H1 (cell line): Measurements from ENCODE around the gene ALKBH7. TPM values are rescaled to one million over a fixed set of nuclear protein-coding genes. Genes with fewer than 3 reads are reported as not detected.

Experiments used
- CTCF ChIA-PET: fragments of 300-600 bp; sonication (Branson Sonifier 250); formaldehyde crosslinking; loops from one replicate; lab custom pipeline; 2021; ENCODE audit not compliant: partially characterized antibody; lab: Charles Lee
- POLR2A ChIA-PET: fragments of 300-600 bp; sonication (Branson Sonifier 250); formaldehyde crosslinking; loops from one replicate; lab custom pipeline; 2021; ENCODE audit warnings: inconsistent platforms; ENCODE audit not compliant: partially characterized antibody; lab: Charles Lee
- DNase-seq, 2 experiments: peaks; one replicate each; pipeline versions ENCODE4 v3.0.0 to v3.0.0-alpha.2; 2010 to 2022; ENCODE audit warnings: low spot score in 2 of 2, low read depth in 1 of 2, mixed read lengths in 1 of 2
- FAIRE-seq: peaks from 2 replicates; lab custom pipeline; 2011; peaks lifted over from hg19 to GRCh38; lab: Jason Lieb, UNC
- H2AFZ ChIP-seq: 2 replicates; pipeline ENCODE4 v1.8.1; 2012; ENCODE audit warnings: low read length, inconsistent platforms
- H2AK5ac ChIP-seq: 2 replicates; pipeline ENCODE4 v1.6.1; 2013; ENCODE audit warnings: low read depth, low read length
- H2BK120ac ChIP-seq: replicated peaks from 2 replicates; pipeline ENCODE3; 2013; ENCODE audit warnings: low read depth, low read length, inconsistent platforms
- H2BK12ac ChIP-seq: 2 replicates; pipeline ENCODE4 v1.6.1; 2013; ENCODE audit warnings: low read depth, low read length
- H2BK15ac ChIP-seq: 2 replicates; pipeline ENCODE4 v1.6.1; 2013; ENCODE audit warnings: low read length
- H2BK20ac ChIP-seq: 2 replicates; pipeline ENCODE4 v1.6.1; 2013; ENCODE audit warnings: low read length
- H2BK5ac ChIP-seq: 2 replicates; pipeline ENCODE4 v1.6.1; 2013; ENCODE audit warnings: low read depth, low read length
- H3K14ac ChIP-seq: 2 replicates; pipeline ENCODE4 v1.6.1; 2013; ENCODE audit warnings: inconsistent platforms; ENCODE audit not compliant: insufficient read length
- H3K18ac ChIP-seq: 2 replicates; pipeline ENCODE4 v1.6.1; 2013; ENCODE audit warnings: low read length; ENCODE audit errors: extremely low read depth
- H3K23ac ChIP-seq: 2 replicates; pipeline ENCODE4 v1.6.1; 2013; ENCODE audit warnings: inconsistent platforms; ENCODE audit not compliant: insufficient read length
- H3K23me2 ChIP-seq: 2 replicates; pipeline ENCODE4 v1.6.1; 2013; ENCODE audit warnings: low read depth, low read length
- H3K27ac ChIP-seq: 2 replicates; pipeline ENCODE4 v1.6.1; 2011; ENCODE audit warnings: low read depth, low read length, inconsistent platforms
- H3K27me3 ChIP-seq, 4 experiments: replicated peaks in 1 of 4; 1 replicate in 1 of 4; 2 replicates in 3 of 4; pipeline versions ENCODE4 v1.6.1 to v1.8.1; 2011 to 2013; ENCODE audit warnings: low read length in 3 of 4, mild to moderate bottlenecking in 3 of 4, inconsistent platforms in 2 of 4, mixed read lengths in 2 of 4, moderate library complexity in 1 of 4; ENCODE audit not compliant: control insufficient read depth in 3 of 4, insufficient read depth in 3 of 4; ENCODE audit errors: extremely low read depth in 1 of 4
- H3K36me3 ChIP-seq, 4 experiments: 2 replicates each; pipeline versions ENCODE4 v1.6.1 to v1.8.1; 2011 to 2013; ENCODE audit warnings: mild to moderate bottlenecking in 4 of 4, low read length in 3 of 4, moderate library complexity in 2 of 4, control low read depth in 1 of 4, inconsistent platforms in 1 of 4; ENCODE audit not compliant: insufficient read depth in 4 of 4, control insufficient read depth in 2 of 4
- H3K4ac ChIP-seq: replicated peaks from 2 replicates; pipeline ENCODE3; 2013; ENCODE audit warnings: low read length, low read depth, mixed read lengths, inconsistent platforms; ENCODE audit not compliant: insufficient read length
- H3K4me1 ChIP-seq, 4 experiments: replicated peaks in 1 of 4; 1 replicate in 1 of 4; 2 replicates in 3 of 4; pipeline versions ENCODE4 v1.6.1 to v1.8.1; 2011 to 2013; ENCODE audit warnings: low read length in 3 of 4, inconsistent platforms in 2 of 4, mixed read lengths in 1 of 4; ENCODE audit not compliant: insufficient read depth in 4 of 4, control insufficient read depth in 3 of 4
- H3K4me2 ChIP-seq, 2 experiments: 2 replicates each; pipeline versions ENCODE4 v1.6.1 to v1.8.1; 2011 to 2013; ENCODE audit warnings: low read depth in 2 of 2, low read length in 2 of 2, control low read depth in 1 of 2, inconsistent platforms in 1 of 2, mild to moderate bottlenecking in 1 of 2; ENCODE audit not compliant: insufficient read depth in 1 of 2
- H3K4me3 ChIP-seq, 4 experiments: fragments of 200-600, 300-600 bp in 1 of 4; sonication (generic), shearing (Covaris generic), sonication (Bioruptor Twin) in 1 of 4; 2 replicates each; pipeline versions ENCODE4 v1.5.1 to v1.8.1; 2011 to 2016; ENCODE audit warnings: low read length in 4 of 4, low read depth in 3 of 4, control low read depth in 2 of 4, inconsistent platforms in 2 of 4, mild to moderate bottlenecking in 2 of 4, mixed read lengths in 1 of 4, moderate library complexity in 1 of 4; ENCODE audit not compliant: insufficient read depth in 2 of 4; ENCODE audit errors: extremely low read depth in 1 of 4
- H3K56ac ChIP-seq: replicated peaks from 2 replicates; pipeline ENCODE3; 2013; ENCODE audit warnings: low read depth, mild to moderate bottlenecking, mixed read lengths, low read length, inconsistent platforms; ENCODE audit not compliant: insufficient read length
- H3K79me1 ChIP-seq: 2 replicates; pipeline ENCODE4 v1.6.1; 2013; ENCODE audit warnings: low read depth, low read length, control low read depth
- H3K79me2 ChIP-seq, 2 experiments: 2 replicates each; pipeline versions ENCODE4 v1.6.1 to v1.8.1; 2012 to 2013; ENCODE audit warnings: low read length in 2 of 2, mild to moderate bottlenecking in 2 of 2, inconsistent platforms in 1 of 2; ENCODE audit not compliant: insufficient read depth in 2 of 2, control insufficient read depth in 1 of 2
- H3K9ac ChIP-seq, 4 experiments: replicated peaks in 1 of 4; 1 replicate in 1 of 4; 2 replicates in 3 of 4; pipeline versions ENCODE4 v1.6.1 to v1.8.1; 2011 to 2013; ENCODE audit warnings: low read depth in 3 of 4, low read length in 3 of 4, control low read depth in 2 of 4, mild to moderate bottlenecking in 2 of 4, moderate library complexity in 2 of 4, inconsistent platforms in 1 of 4; ENCODE audit errors: extremely low read depth in 1 of 4
- H3K9me3 ChIP-seq, 2 experiments: 2 replicates each; pipeline versions ENCODE4 v1.6.1 to v1.8.1; 2012 to 2013; ENCODE audit warnings: mild to moderate bottlenecking in 2 of 2, moderate library complexity in 2 of 2, control low read depth in 1 of 2, inconsistent platforms in 1 of 2, low read depth in 1 of 2, low read length in 1 of 2, mixed read lengths in 1 of 2; ENCODE audit not compliant: insufficient read depth in 2 of 2
- H4K20me1 ChIP-seq, 2 experiments: replicated peaks in 1 of 2; 2 replicates each; pipeline versions ENCODE3 to v1.8.1; 2011 to 2013; ENCODE audit warnings: inconsistent platforms in 2 of 2, low read length in 2 of 2, mild to moderate bottlenecking in 1 of 2; ENCODE audit not compliant: insufficient read depth in 2 of 2, control insufficient read depth in 1 of 2
- H4K5ac ChIP-seq: 2 replicates; pipeline ENCODE4 v1.6.1; 2013; ENCODE audit warnings: low read length, low read depth, mixed read lengths, inconsistent platforms; ENCODE audit not compliant: insufficient read length
- H4K8ac ChIP-seq: 2 replicates; pipeline ENCODE4 v1.8.0; 2013; ENCODE audit warnings: mild to moderate bottlenecking, moderate library complexity, low read length, inconsistent platforms; ENCODE audit not compliant: insufficient read depth; ENCODE audit errors: extremely low read depth
- H4K91ac ChIP-seq: replicated peaks from 2 replicates; pipeline ENCODE3; 2013; ENCODE audit warnings: low read length, mixed read lengths, inconsistent platforms; ENCODE audit not compliant: insufficient read length
- ASH2L ChIP-seq: fragments of 200-600, 300-600 bp; sonication (generic); IDR thresholded peaks from one replicate; pipeline ENCODE4 v1.7.1; 2017; ENCODE audit warnings: low read length
- CBX5 ChIP-seq: fragments of 300-800, 300-1000 bp; sonication (generic); IDR thresholded peaks from 2 replicates; pipeline ENCODE4 v1.7.1; 2016; ENCODE audit warnings: antibody characterized with exemption, low read length, low read depth
- EP300 ChIP-seq, 2 experiments: IDR thresholded peaks; 1 replicate in 1 of 2; 2 replicates in 1 of 2; pipeline ENCODE4 v1.6.1; 2011 to 2012; ENCODE audit warnings: low read depth in 2 of 2, low read length in 2 of 2, mild to moderate bottlenecking in 2 of 2, borderline replicate concordance in 1 of 2, inconsistent platforms in 1 of 2, moderate library complexity in 1 of 2
- KDM1A ChIP-seq: fragments of 200-600, 300-600 bp; sonication (generic); IDR thresholded peaks from 2 replicates; pipeline ENCODE4 v1.7.1; 2016; ENCODE audit warnings: mild to moderate bottlenecking, low read length, borderline replicate concordance
- MAX ChIP-seq: IDR thresholded peaks from 2 replicates; pipeline ENCODE4 v1.6.1; 2012; ENCODE audit warnings: inconsistent platforms
- PHF8 ChIP-seq: fragments of 200-600 bp; sonication (generic); conservative IDR thresholded peaks from 2 replicates; pipeline ENCODE4 v1.7.1; 2012; ENCODE audit warnings: low read depth, mild to moderate bottlenecking, inconsistent platforms, low read length, moderate library complexity
- SAP30 ChIP-seq: fragments of 300-600 bp; sonication (generic); IDR thresholded peaks from 2 replicates; pipeline ENCODE4 v1.7.1; 2012; ENCODE audit warnings: low read length, moderate library complexity, mild to moderate bottlenecking, inconsistent platforms; ENCODE audit not compliant: insufficient read depth, insufficient replicate concordance
- SIX5 ChIP-seq: IDR thresholded peaks from 2 replicates; pipeline ENCODE4 v1.6.1; 2011; ENCODE audit warnings: mild to moderate bottlenecking, low read depth, low read length
- SP2 ChIP-seq: IDR thresholded peaks from 2 replicates; pipeline ENCODE4 v1.6.1; 2012; ENCODE audit warnings: mild to moderate bottlenecking, low read length, inconsistent platforms
- SRF ChIP-seq: IDR thresholded peaks from 2 replicates; pipeline ENCODE4 v1.6.1; 2011; ENCODE audit warnings: mild to moderate bottlenecking, low read depth, low read length, moderate library complexity
- TBP ChIP-seq: IDR thresholded peaks from 2 replicates; pipeline ENCODE4 v1.6.1; 2011; ENCODE audit warnings: low read depth, low read length, improper control_type of control experiment
- YY1 ChIP-seq: IDR thresholded peaks from 2 replicates; pipeline ENCODE4 v1.6.1; 2011; ENCODE audit warnings: low read depth, mild to moderate bottlenecking, low read length
- ZNF274 ChIP-seq: IDR thresholded peaks from 2 replicates; pipeline ENCODE4 v1.7.0; 2012; ENCODE audit warnings: low read length, borderline replicate concordance; ENCODE audit errors: extremely low read depth
- WGBS, 2 experiments: shearing (Covaris generic) in 1 of 2; methylation state at CpG; one replicate each; pipeline versions ENCODE4 v1.1.6 to v1.1.7; 2013 to 2015; ENCODE audit warnings: low lambda C conversion rate in 2 of 2, mixed read lengths in 2 of 2, inconsistent platforms in 1 of 2, low coverage in 1 of 2, missing lambda C conversion rate in 1 of 2; ENCODE audit not compliant: insufficient replicate concordance in 2 of 2, insufficient coverage in 1 of 2, insufficient read length in 1 of 2; ENCODE audit errors: extremely low coverage in 1 of 2, missing lambda C conversion rate in 1 of 2; 5-methylcytosine and 5-hydroxymethylcytosine counted together
- polyA plus RNA-seq, 7 experiments: library from polyadenylated mRNA; depleted of rRNA in 3 of 7; stranded (reverse) in 5 of 7; unstranded in 2 of 7; fragments of >200 nt in 5 of 7; fragments of 200-250 nt in 2 of 7; gene quantifications; 1 replicate in 5 of 7; 2 replicates in 1 of 7; 4 replicates in 1 of 7; pipeline versions ENCODE4 v1.2.1 to v1.2.3, GENCODE V29; 2011 to 2013; ENCODE audit warnings: missing spikeins in 2 of 7, mixed read lengths in 2 of 7
- total RNA-seq: library from RNA; stranded (reverse); fragmentation: NEBNext Ultra II Directional; extraction: Animal tissue kit (Norgen Biotek cat#: 25700); gene quantifications from 2 replicates; pipeline ENCODE4 v1.2.1, GENCODE V29; 2021
- TF ChIP-seq, protein P1 (sequence below): IDR thresholded peaks from 2 replicates; pipeline ENCODE4 v1.6.1; 2011; ENCODE audit warnings: low read depth, mild to moderate bottlenecking, low read length; ENCODE audit not compliant: insufficient read depth

ALKBH7 gene
- total and polyA plus RNA-seq, 2 of the 8 experiments (the other 6 are each of a cell fraction or from before 2014, with no cell fraction given) = 66.3 to 100 TPM

- H3K23me2 ChIP-seq = no peaks in the 10 kb centered on the region
- H2BK15ac ChIP-seq = no peak overlapping the region
- no peaks in the 10 kb centered on the region for H3K27me3 ChIP-seq
- no peak overlapping the region for H4K91ac ChIP-seq
- no peaks in the 10 kb centered on the region for H3K79me2 ChIP-seq
- no peak overlapping the region for H2BK12ac ChIP-seq
- peaks cover 6 to 12% of the 10 kb centered on the region in 2 experiments; a peak in 2 of 4 replicates for H3K9me3 ChIP-seq
- CTCF ChIA-PET = no interaction called here
- no peaks in the 10 kb centered on the region for H3K36me3 ChIP-seq
- no peak overlapping the region for H4K5ac ChIP-seq
- no peak overlapping the region for H2AFZ ChIP-seq
- no peak overlapping the region for H3K18ac ChIP-seq
- FAIRE-seq = no peak
- H2BK5ac ChIP-seq = no peak overlapping the region
- no peak overlapping the region for H2BK20ac ChIP-seq
- H3K4me1 ChIP-seq = no peaks in the 10 kb centered on the region
- no peak overlapping the region for H3K9ac ChIP-seq
- H3K4ac ChIP-seq = no peak overlapping the region
- no peak overlapping the region for H3K56ac ChIP-seq
- POLR2A ChIA-PET = interaction anchor here (0.6 kb wide), 1 partner anchor 59 kb away, joined by 3 read pairs; no protein-coding TSS in a partner anchor
- H3K79me1 ChIP-seq = no peaks in the 10 kb centered on the region
- H3K14ac ChIP-seq = no peak overlapping the region
- H2AK5ac ChIP-seq = no peak overlapping the region
- H3K4me3 ChIP-seq = no peak overlapping the region
- no peak overlapping the region for H3K4me2 ChIP-seq
- H3K27ac ChIP-seq = no peak overlapping the region
- no peak for DNase-seq
- WGBS, 2 experiments = 85% methylated on average over 4 of the region's 4 CpGs; no CpG with 5 or more reads in 1 of the 2 experiments
- H3K23ac ChIP-seq = no peak overlapping the region
- no peaks in the 10 kb centered on the region for H4K20me1 ChIP-seq
- no peak overlapping the region for H4K8ac ChIP-seq
- no peak overlapping the region for H2BK120ac ChIP-seq
- TF ChIP-seq PHF8 = no peak
- TF ChIP-seq CBX5 = no peak
- TF ChIP-seq YY1 = no peak
- no peak for TF ChIP-seq MAX
- no peak for TF ChIP-seq EP300 (IDR thresholded peaks at IDR 0.05; ENCODE audit: borderline replicate concordance in 1 of 2, low read depth in 2 of 2, low read length in 2 of 2)
- TF ChIP-seq ZNF274 = no peak
- no peak for TF ChIP-seq TBP
- TF ChIP-seq, protein P1, sequence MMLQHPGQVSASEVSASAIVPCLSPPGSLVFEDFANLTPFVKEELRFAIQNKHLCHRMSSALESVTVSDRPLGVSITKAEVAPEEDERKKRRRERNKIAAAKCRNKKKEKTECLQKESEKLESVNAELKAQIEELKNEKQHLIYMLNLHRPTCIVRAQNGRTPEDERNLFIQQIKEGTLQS = no peak
- no peak for TF ChIP-seq KDM1A
- TF ChIP-seq SIX5 = no peak
- no peak for TF ChIP-seq SP2
- TF ChIP-seq SAP30 = no peak
- TF ChIP-seq SRF = no peak
- TF ChIP-seq ASH2L = no peak
Measured at GRCh38 chr19:6324757-6325156, 47.8 kb upstream of the ALKBH7 start.
